GM18867 (cell line): ENCODE measurements around the gene CCM2L.

Experiments used
- ATAC-seq: cut with Tn5 transposase; IDR thresholded peaks from one replicate; pipeline ENCODE4 v1.9.1; 2021; ENCODE audit warnings: mild to moderate bottlenecking, moderate library complexity; ENCODE audit not compliant: unreplicated experiment

Gene CCM2L

DNA sequence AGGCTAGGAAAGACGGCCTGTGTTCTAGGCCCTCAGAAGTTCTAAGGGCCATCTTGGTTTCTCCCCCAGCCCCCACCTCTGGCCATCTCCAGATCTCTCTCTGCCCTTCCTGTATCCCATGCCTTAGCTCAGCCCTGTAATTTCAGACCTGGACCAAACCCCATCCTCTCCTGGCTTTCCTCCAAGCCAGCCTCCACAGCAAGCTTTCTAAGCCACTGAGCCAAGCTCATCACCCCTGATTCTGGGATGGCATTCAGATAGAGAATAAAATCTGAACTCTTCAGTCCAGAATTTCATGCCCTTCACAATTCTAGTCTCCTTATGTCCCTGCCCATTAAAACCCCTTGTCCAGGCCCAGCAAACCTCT is 18.9 kb upstream of the CCM2L start:
- ATAC-seq = no peak

DNA sequence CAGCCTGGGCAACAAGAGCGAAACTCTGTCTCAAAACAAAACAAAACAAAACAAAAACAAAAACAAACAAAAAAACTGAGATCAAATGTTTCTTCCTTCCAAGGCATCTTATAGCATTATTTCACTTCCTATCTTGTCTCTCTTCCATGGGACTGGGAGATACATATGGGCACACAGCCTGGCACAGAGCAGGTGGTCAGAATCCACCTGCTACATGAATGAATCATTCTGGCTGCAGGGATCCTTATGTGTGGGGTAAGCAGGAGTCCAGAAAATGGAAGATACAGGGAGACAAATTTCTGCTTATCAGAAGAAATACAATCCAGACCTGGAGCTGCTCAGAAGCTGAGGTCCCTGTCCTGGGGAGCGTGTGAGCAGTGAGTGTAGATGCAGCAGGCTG is 18.2 kb upstream of the CCM2L start:
- ATAC-seq = no peak

DNA sequence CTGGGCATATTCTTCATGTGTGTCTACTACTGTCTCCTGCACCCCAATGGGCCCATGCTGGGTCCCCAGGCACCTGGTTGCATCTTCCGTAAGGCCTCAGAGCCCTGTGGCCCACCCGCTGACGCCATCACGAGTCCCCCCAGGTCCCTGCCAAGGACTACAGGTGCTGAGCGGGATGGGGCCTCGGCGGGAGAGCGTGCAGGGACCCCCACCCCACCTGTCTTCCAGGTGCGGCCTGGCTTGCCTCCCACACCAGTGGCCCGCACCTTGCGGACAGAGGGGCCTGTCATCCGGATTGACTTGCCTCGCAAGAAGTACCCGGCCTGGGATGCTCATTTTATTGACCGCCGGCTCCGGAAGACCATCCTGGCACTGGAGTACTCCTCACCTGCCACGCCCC is 13.2 kb upstream of the CCM2L start:
- ATAC-seq = no peak

DNA sequence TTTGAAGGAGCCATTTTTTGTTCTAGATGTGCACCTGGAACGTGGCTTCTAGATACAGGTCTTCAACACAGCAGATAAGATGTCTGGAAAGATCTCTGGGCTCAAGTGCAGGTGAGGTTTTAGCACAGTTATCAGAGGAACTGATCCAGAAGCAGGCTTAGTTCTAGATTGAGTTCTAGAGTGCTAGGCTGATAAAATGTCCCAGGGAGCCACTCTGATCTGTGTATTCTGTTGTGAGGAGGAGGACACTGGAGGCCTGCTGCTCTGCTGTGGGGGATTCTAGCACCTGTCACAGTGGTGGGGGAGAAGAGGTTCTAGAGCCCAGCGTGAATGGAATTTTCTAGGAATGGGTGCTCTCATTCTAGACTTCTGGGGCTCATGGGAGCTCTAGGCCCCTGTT is 12.0 kb upstream of the CCM2L start:
- no peak for ATAC-seq

DNA sequence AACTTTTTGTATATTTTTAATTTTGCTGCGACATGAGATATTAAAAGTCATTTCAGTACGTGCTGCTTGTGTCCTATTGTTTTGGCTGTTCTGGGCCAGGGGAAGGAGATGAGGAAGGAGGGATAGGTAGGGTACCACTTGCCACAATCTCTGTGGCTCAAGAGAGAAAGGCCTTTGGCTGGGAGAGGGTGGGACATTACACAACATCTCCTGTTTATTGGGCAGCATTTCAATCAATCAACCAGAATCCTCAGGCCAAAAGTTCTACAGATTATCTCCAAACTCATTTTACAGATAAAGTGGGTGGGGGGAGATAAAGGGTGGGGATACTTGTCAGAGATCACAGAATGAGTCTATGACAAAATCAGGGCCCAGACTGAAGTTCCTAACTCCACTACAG is 6.9 kb upstream of the CCM2L start:
- no peak for ATAC-seq

DNA sequence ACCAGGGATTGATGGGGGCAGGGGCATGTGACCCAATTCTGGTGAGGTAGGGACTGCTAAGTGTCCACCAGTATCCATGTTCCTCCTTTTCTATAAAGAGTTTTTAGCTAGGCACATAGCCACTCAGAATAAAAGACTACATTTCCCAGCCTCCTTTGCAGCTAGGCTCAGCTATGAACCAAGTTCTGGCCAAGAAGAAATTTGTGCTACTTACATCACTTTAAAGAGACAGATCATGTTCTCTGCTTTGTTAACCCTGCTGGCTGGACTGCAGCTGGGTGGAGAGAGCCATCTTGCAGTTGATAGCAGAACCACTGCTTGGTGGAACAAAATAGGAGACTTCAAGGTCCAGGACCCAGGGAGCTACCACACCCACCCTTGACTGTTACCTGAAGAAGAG is 5.3 kb upstream of the CCM2L start:
- ATAC-seq = no peak

DNA sequence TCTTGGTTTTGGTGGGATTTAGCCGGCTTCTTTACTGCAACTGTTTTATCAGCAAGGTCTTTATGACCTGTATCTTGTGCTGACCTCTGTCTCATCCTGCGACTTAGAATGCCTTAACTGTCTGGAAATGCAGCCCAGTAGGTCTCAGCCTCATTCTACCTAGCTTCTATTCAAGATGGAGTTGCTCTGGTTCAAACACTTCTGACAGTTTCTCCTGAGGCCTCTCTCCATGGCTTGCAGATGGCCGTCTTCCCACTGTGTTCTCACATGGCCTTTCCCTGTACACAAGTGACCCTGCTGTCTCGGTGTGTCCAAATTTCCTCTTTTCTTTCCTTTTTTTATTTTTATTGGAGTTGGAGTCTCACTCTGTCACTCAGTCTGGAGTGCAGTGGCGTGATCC is 4.2 kb upstream of the CCM2L start:
- ATAC-seq = no peak

DNA sequence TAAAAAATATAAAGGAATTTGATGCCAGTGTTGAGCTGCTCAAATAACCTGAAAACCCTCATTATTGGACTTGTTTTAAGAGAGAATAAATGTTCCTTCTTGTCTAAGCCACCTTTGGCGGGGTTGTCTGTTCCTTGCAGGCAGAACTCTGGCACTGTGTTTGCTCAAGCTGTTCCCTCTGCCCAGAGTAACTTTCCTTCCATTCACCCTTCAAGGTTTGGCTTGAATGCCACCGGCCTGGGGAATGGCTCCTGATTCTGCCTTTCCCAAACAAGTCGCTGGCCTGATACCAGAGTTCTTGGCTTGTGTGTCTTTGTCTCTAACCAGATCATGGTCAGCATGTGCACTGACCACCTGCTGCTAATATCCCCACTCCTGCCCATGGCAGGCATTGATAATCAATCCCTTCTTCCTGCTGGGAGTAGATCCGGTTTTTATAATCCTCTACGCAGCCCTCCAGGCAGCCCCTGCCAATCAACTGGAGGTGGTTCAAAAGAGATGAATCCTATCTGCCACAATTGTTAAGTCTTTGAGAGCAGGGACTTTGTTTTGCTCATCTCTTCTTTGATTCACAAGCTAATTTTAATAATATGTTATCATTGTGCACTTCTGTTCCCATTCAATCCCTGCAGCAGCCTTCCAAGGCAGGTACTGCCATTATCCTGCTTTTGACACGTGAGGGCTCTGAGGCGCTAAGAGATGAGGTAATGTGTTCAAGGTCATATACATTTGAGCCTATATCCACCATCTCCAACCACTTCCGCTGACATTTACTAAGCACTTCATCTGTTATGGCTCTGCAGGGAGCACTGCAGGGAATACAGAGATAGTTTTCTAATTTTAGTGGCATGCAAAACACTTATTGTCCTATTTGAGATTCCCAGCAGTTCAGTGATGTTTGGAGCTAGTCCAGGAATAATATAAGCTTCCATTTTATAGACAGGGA is 3.1 kb upstream of the CCM2L start:
- ATAC-seq = no peak

DNA sequence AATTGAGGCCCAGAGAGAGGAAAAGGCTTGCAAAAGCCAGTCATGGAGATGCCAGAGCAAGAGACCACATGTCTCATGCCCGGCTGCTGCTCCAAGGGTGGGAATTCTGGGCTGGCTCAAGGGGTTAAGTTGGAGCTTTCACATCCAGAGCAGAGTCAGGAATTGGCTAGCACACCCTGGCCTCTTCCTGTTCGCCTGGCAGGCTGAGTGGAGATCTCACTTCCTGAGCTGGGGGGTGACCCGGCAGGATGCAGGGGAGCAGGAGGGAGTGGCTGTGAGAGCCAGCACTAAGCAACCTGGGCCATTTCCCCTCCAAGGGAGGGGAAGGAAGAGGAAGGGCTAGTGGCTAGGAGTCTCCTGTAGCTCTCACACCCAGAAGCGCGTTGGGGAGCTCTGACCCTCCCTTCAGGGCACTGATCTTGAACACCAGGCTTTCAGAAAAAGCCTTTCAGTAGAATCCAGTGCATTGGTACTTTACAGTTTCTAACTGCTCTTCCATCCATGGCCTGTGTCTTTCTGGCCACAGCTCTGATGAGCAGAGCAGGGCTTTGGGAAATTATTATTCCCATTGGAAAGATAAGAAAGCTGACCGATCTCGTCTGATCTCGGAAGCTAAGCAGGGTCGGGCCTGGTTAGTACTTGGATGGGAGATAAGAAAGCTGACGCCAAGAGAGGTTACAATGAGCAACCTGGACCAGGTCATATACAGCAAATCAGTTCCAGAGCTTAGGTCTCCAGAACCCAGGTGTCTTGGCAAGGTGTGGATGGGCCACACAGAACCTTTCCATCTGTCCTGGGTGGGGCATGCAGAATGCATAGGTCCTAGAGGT is 2.2 kb upstream of the CCM2L start:
- ATAC-seq = no peak

DNA sequence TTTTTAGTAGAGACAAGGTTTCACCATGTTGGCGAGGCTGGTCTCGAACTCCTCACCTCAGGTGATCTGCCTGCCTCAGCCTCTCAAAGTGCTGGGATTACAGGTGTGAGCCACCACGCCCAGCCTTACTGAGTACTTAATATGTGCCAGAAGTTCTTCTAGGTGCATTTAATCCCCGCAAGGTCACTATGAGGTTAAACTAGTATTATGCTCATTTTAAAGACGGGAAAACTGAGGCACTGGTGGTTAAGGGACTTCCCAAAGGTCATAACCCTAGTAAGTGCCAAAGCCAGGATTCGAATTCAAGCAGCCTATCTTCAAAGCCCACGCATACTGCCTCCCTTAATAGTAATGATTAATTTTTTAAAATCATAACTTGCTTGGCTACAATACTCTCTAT is 674 bp upstream of the CCM2L start:
- ATAC-seq = no peak

DNA sequence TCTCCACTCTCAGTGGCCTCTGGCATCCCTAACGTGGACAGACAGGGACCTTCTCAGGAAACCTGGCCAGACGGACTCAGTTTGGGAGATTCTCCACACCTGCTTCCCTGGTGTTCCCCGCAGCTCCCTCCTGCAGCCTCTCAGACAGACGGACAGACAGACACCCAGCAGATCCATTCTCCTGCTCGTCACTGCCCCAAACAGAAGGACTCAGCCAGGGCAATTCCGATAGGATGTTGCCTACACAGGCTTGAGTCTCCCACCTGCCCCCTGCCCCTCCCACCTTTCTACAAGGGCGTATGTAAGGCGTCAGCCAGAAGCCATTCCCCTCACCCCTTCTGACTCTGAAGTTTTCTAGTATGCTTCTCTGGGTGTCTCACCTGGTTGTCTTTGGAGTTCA is 428 bp downstream of the CCM2L start:
- ATAC-seq = no peak

DNA sequence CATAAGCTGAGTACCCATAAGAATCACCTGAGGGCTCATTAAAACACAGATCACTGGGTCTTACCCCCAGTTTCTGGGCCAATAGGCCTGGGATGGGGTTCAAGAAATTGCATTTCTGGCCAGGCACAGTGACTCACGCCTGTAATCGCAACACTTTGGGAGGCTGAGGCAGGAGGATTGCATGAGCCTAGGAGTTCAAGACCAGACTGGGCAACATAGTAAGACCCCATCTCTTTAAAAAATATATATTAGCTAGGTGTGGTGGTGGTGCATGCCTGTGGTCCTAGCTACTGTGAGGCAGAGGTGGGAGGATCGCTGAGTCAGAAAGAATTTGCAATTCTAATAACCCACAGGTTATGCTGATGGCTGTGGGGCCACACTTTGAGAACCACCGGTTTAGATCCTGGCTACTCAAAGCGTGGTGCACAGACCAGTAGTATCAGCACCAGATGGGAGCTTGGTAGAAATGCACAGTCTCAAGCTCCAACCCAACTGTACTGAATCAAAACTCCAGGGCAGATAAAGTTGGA is 2.0 kb downstream of the CCM2L start:
- no peak for ATAC-seq

DNA sequence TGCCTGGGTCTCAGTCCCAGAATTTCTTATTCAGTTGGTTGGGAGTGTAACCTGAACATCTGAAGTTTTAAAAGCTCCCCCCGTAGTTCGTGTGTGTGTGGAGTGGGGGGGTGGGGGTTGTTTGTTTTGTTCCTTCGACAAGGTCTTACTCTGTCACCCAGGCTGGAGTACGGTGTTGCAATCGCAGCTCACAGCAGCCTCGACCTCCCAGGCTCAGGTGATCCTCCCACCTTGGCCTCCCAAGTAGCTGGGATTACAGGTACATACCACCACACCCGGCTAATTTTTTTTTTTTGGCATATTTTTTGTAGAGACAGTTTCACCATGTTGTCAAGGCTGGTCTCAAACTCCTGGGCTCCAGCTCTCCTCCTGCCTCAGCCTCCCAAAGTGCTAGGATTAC is 3.1 kb downstream of the CCM2L start:
- ATAC-seq = no peak

DNA sequence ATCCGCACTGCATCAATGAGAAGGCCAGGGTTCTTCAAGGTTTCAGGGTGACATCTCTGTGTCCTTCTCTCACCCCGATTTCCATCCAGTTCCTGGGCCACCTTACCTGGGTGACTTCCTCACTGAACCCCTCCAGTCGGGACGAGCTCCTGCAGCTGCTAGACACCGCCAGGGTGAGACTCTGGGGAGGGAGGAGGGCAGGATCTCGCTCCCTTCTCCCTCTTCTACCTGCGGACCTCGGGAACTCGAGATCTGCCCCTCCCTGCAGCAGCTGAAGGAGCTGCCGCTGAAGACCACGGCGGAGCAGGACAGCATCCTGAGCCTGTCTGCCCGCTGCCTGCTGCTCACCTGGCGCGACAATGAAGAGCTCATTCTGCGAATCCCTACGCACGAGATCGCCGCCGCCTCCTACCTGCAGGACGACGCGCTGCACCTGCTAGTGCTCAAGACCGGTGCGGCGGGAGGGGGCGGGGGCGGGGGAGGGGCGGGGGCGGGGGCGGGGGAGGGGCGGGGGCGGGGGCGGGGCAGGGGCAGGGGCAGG is 7.5 kb downstream of the CCM2L start:
- ATAC-seq = no peak

DNA sequence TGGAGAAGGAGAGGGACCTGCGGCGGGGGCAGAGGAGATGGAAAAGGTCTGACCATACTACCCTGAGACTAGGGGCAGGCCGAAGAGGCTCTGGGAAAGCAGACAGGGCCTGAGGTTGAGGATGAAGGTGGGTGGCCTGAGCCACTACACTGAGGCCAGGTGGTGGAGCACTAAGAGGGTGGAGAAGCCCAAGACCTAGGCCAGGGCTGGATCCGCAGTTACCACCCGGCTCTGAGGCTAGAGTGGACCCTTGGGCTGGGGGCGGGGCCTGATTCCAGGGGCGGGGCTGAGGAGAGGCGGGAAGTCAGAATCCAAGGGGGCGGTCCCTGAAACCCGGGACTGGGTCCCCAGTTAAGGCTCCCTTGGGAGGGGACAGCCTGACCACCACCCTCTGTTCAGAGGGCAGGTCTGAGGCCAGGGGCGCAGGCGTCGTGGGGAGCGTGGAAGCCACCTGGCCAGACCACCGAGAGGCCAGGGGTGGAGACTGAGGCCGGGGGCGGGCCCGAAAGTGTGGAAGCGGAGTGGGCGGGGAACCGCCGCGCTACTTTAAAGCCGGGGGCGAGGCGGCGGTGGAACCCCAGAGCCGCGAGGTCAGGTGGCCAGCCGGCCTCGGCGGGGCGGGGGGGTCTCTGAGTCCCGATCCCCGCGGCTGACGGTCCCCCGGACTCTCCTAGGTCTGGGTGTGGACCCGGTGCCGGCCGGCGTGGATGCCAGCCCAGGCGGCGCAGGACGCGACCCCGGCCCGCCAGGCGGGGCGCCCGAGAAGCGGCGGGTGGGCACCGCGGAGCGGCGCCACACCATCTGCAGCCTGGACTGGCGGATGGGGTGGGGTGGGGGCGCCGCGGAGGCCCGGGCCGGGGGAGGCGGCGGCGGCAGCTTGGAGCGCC is 8.3 kb downstream of the CCM2L start:
- no peak for ATAC-seq

DNA sequence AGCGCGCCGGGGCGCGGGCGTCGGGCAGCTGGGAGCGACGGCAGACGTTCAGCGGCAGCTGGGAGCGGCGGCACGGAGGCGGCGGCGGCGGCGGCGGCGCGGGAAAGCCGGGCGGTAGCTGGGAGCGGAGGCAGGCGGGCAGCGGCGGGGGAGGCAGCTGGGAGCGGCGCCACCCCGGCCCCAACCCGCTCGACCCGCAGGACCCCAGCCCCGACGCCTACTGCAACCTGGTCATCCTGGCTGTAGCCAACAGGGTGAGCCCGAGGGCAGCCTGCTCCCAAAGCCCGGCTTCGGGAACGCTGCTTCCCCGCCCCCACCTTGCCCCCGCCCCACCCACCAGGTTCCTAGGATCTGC is 8.9 kb downstream of the CCM2L start:
- no peak for ATAC-seq

DNA sequence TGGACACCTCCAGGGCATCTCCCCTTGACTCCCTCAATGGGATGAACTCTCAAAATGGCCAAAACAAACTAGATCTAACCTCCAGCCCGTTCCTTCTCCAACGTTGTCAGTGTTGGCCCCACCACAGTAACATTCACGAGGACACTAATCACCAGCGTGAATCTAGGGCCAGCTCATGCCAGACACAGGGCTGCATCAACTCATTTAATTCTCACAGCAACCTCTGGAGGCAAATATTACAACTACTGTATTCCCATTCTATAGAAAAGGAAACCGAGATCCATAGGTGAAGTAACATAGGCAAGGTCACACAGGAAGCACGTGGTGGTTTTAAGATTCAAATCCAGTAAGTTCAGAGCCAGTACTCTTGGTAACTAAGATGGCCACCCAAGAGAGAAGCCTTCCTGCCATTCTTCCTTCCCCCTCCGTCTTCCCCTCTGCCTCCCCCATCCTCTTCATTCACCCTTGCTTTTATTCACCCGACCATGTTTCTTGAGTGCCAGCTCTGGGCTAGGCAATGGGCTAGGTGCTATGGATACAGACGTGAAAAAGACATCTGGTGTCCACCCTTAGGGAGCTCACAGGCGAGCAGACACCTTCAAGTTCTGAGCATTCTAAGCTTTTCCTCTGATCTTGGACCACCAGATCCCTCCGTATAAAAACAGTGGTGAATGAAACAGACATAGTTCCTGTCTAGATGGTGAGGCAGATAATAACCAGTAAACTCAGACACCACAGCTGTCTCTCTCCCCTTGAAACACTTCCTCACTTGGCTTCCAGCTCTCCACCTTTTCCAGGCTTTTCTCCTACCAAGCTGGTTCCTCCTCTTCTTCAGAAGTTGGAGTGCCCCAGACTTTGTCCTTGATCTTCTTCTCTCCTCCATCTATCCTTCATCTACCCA is 9.6 kb downstream of the CCM2L start:
- ATAC-seq = no peak

DNA sequence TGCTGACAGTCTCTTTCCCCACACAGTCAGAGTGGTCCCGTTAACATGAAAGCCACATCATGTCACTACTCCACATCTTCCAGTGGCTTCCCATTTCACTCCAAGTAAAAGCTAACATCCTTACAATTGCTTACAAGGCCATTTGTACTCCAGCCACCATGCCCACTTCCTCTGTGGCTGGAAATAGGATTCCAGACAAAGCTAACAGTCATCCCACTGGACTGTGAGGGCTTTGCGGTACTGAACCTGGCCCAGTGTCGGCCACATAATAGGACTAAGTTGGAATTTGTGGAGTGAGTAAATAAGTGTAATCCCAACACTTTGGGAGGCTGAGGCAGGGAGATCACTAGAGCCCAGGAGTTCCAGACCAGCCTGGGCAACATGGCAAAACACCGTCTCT is 10.9 kb downstream of the CCM2L start:
- no peak for ATAC-seq

DNA sequence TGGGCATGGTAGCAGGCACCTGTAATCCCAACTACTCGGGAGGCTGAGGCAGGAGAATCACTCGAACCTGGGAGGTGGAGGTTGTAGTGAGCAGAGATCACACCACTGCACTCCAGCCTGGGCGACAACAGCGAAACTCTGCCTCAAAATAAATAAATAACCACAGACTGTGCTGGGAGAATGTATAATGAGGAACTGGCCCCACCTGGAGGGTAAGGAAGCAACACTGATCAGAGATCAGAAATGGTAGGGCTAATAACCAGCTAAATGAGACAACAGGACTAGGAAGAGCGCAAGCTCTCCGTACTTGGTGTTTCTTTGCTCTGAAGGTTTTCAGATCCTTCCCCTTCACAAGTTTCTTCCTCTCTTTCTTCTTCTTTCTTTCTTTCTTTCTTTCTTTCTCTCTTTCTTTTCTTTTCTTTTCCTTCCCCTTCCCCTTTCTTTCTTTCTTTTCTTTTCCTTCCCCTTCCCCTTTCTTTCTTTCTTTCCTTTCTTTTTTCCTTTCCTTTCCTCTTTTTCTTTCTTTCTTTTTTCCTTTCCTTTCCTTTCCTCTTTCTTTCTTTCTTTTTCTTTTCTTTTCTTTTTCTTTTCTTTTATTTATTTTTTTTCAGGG is 14.6 kb downstream of the CCM2L start:
- no peak for ATAC-seq
